Mesendoderm (in vitro differentiated cells): Measurements from ENCODE around the gene CASZ1.

Source experiments
- DNase-seq: peaks from one replicate; pipeline ENCODE4 v3.0.0; 2013
- H2AK5ac ChIP-seq: 2 replicates; pipeline ENCODE4 v1.6.1; 2013; ENCODE audit warnings: low read length, inconsistent platforms
- H2BK120ac ChIP-seq: 2 replicates; pipeline ENCODE4 v1.6.1; 2013; ENCODE audit warnings: low read depth, mild to moderate bottlenecking, low read length, moderate library complexity, mixed read lengths
- H2BK15ac ChIP-seq: replicated peaks from 2 replicates; pipeline ENCODE4 v1.6.1; 2013; ENCODE audit warnings: low read depth, mild to moderate bottlenecking, moderate library complexity
- H2BK5ac ChIP-seq: 2 replicates; pipeline ENCODE4 v1.6.1; 2013; ENCODE audit warnings: low read length, inconsistent platforms
- H3K18ac ChIP-seq: 2 replicates; pipeline ENCODE4 v1.6.1; 2013; ENCODE audit warnings: mild to moderate bottlenecking, low read length, mixed read lengths
- H3K23ac ChIP-seq: one replicate; pipeline ENCODE4 v1.6.1; 2013; ENCODE audit warnings: low read length
- H3K27ac ChIP-seq: 2 replicates; pipeline ENCODE4 v1.5.1; 2013; ENCODE audit warnings: low read depth, mild to moderate bottlenecking, inconsistent platforms, low read length, moderate library complexity
- H3K27me3 ChIP-seq: 2 replicates; pipeline ENCODE4 v1.6.1; 2013; ENCODE audit warnings: low read length, control low read depth, mild to moderate bottlenecking, inconsistent platforms; ENCODE audit not compliant: insufficient read depth, poor library complexity
- H3K36me3 ChIP-seq: 2 replicates; pipeline ENCODE4 v1.6.1; 2013; ENCODE audit warnings: low read length, inconsistent platforms; ENCODE audit not compliant: control insufficient read depth, insufficient read depth
- H3K4ac ChIP-seq: one replicate; pipeline ENCODE4 v1.6.1; 2013; ENCODE audit warnings: low read depth, mild to moderate bottlenecking, low read length, moderate library complexity
- H3K4me1 ChIP-seq: 2 replicates; pipeline ENCODE4 v1.6.1; 2013; ENCODE audit warnings: low read depth, low read length, inconsistent platforms; ENCODE audit not compliant: control insufficient read depth
- H3K4me2 ChIP-seq: 2 replicates; pipeline ENCODE4 v1.6.1; 2013; ENCODE audit warnings: low read length
- H3K4me3 ChIP-seq: 2 replicates; pipeline ENCODE4 v1.5.1; 2013; ENCODE audit warnings: mild to moderate bottlenecking, low read length
- H3K56ac ChIP-seq: one replicate; pipeline ENCODE4 v1.6.1; 2013; ENCODE audit warnings: low read length
- H3K79me1 ChIP-seq: 2 replicates; pipeline ENCODE4 v1.6.1; 2013; ENCODE audit warnings: low read length, inconsistent platforms
- H3K79me2 ChIP-seq: 2 replicates; pipeline ENCODE4 v1.6.1; 2013; ENCODE audit warnings: mild to moderate bottlenecking, low read length; ENCODE audit not compliant: control insufficient read depth, insufficient read depth
- H3K9ac ChIP-seq: 2 replicates; pipeline ENCODE4 v1.6.1; 2013; ENCODE audit warnings: low read length, inconsistent platforms
- H4K5ac ChIP-seq: one replicate; pipeline ENCODE4 v1.6.1; 2013; ENCODE audit warnings: low read length
- H4K8ac ChIP-seq: one replicate; pipeline ENCODE4 v1.6.1; 2013; ENCODE audit warnings: low read depth, mild to moderate bottlenecking, control low read depth, low read length, moderate library complexity
- WGBS: extraction: QIAGEN DNeasy Blood & Tissue Kit; methylation state at CpG from one replicate; pipeline ENCODE4 v1.1.7; 2013; ENCODE audit warnings: low lambda C conversion rate, missing lambda C conversion rate; ENCODE audit not compliant: insufficient coverage; ENCODE audit errors: extremely low coverage; 5-methylcytosine and 5-hydroxymethylcytosine counted together

CASZ1 gene

GRCh38 chr1:10610901-10611600, 185.4 kb downstream of the CASZ1 start:
- Histone ChIP-seq H2BK120ac (no peak overlapping the region), H3K4me2 (no peak overlapping the region), H3K23ac (no peak overlapping the region), H3K18ac (no peak overlapping the region), H3K79me2 (no peaks in the 10 kb centered on the region), H3K27ac (no peak overlapping the region), H3K4ac (no peak overlapping the region), H3K4me3 (no peak overlapping the region), H3K79me1 (no peaks in the 10 kb centered on the region), H3K27me3 (no peaks in the 10 kb centered on the region), H2BK5ac (no peak overlapping the region), H3K9ac (no peak overlapping the region), H3K36me3 (no peaks in the 10 kb centered on the region), H3K56ac (no peak overlapping the region), H3K4me1 (peaks cover 2% of the 10 kb centered on the region), H4K8ac (no peak overlapping the region), H4K5ac (no peak overlapping the region), H2BK15ac (no peak overlapping the region), H2AK5ac (no peak overlapping the region)
- no peak for DNase-seq
- no CpG with 5 or more reads among the region's 6 CpGs for WGBS

GRCh38 chr1:10608690-10609089, 187.8 kb downstream of the CASZ1 start:
- Histone ChIP-seq H3K4ac (no peak overlapping the region), H3K27me3 (no peaks in the 10 kb centered on the region), H3K27ac (no peak overlapping the region), H3K79me1 (no peaks in the 10 kb centered on the region), H3K56ac (no peak overlapping the region), H4K5ac (no peak overlapping the region), H4K8ac (no peak overlapping the region), H2BK120ac (no peak overlapping the region), H3K36me3 (no peaks in the 10 kb centered on the region), H3K79me2 (no peaks in the 10 kb centered on the region), H3K4me2 (no peak overlapping the region), H3K4me1 (no peaks in the 10 kb centered on the region), H3K9ac (no peak overlapping the region), H3K18ac (no peak overlapping the region), H2AK5ac (no peak overlapping the region), H2BK15ac (no peak overlapping the region), H2BK5ac (no peak overlapping the region), H3K23ac (no peak overlapping the region), H3K4me3 (no peak overlapping the region)
- WGBS: 100% methylated on average over 1 of the region's 2 CpGs
- no peak for DNase-seq

- H2BK120ac ChIP-seq: no peak overlapping the region
- no peak overlapping the region for H2AK5ac ChIP-seq
- H3K79me1 ChIP-seq: no peaks in the 10 kb centered on the region
- H4K5ac ChIP-seq: no peak overlapping the region
- H2BK5ac ChIP-seq: no peak overlapping the region
- no peak overlapping the region for H3K18ac ChIP-seq
- DNase-seq: no peak
- H3K4me2 ChIP-seq: no peak overlapping the region
- H3K9ac ChIP-seq: no peak overlapping the region
- H3K4me1 ChIP-seq: no peaks in the 10 kb centered on the region
- no peaks in the 10 kb centered on the region for H3K27me3 ChIP-seq
- H3K36me3 ChIP-seq: no peaks in the 10 kb centered on the region
- H3K23ac ChIP-seq: no peak overlapping the region
- H3K79me2 ChIP-seq: no peaks in the 10 kb centered on the region
- no peak overlapping the region for H2BK15ac ChIP-seq
- H3K56ac ChIP-seq: no peak overlapping the region
- no peak overlapping the region for H3K4me3 ChIP-seq
- H3K4ac ChIP-seq: no peak overlapping the region
- H4K8ac ChIP-seq: no peak overlapping the region
- no CpG with 5 or more reads among the region's 3 CpGs for WGBS
- H3K27ac ChIP-seq: no peak overlapping the region
Observed at GRCh38 chr1:10607228-10607627, 189.2 kb downstream of the CASZ1 start.

GRCh38 chr1:10606064-10606463, 190.4 kb downstream of the CASZ1 start:
- H3K4me3 ChIP-seq: no peak overlapping the region
- H3K79me1 ChIP-seq: no peaks in the 10 kb centered on the region
- no peak overlapping the region for H2AK5ac ChIP-seq
- no CpG with 5 or more reads among the region's 7 CpGs for WGBS
- no peaks in the 10 kb centered on the region for H3K4me1 ChIP-seq
- no peak for DNase-seq
- no peaks in the 10 kb centered on the region for H3K27me3 ChIP-seq
- H3K9ac ChIP-seq: no peak overlapping the region
- H3K18ac ChIP-seq: no peak overlapping the region
- no peaks in the 10 kb centered on the region for H3K36me3 ChIP-seq
- H4K5ac ChIP-seq: no peak overlapping the region
- no peak overlapping the region for H3K4me2 ChIP-seq
- H3K4ac ChIP-seq: no peak overlapping the region
- no peak overlapping the region for H4K8ac ChIP-seq
- no peak overlapping the region for H3K56ac ChIP-seq
- H3K23ac ChIP-seq: no peak overlapping the region
- H2BK120ac ChIP-seq: no peak overlapping the region
- H2BK5ac ChIP-seq: no peak overlapping the region
- H3K27ac ChIP-seq: no peak overlapping the region
- no peaks in the 10 kb centered on the region for H3K79me2 ChIP-seq
- no peak overlapping the region for H2BK15ac ChIP-seq

GRCh38 chr1:10604966-10605365, 191.5 kb downstream of the CASZ1 start:
- H3K4me3 ChIP-seq: no peak overlapping the region
- no peak overlapping the region for H3K23ac ChIP-seq
- no peak overlapping the region for H3K4ac ChIP-seq
- no peak overlapping the region for H3K56ac ChIP-seq
- H3K4me2 ChIP-seq: no peak overlapping the region
- H2BK5ac ChIP-seq: no peak overlapping the region
- no peaks in the 10 kb centered on the region for H3K79me2 ChIP-seq
- no peaks in the 10 kb centered on the region for H3K27me3 ChIP-seq
- no peaks in the 10 kb centered on the region for H3K79me1 ChIP-seq
- H2BK120ac ChIP-seq: no peak overlapping the region
- no peak overlapping the region for H4K5ac ChIP-seq
- no peaks in the 10 kb centered on the region for H3K4me1 ChIP-seq
- no CpG with 5 or more reads among the region's 7 CpGs for WGBS
- H2AK5ac ChIP-seq: no peak overlapping the region
- H3K18ac ChIP-seq: no peak overlapping the region
- H3K36me3 ChIP-seq: no peaks in the 10 kb centered on the region
- H2BK15ac ChIP-seq: no peak overlapping the region
- H3K27ac ChIP-seq: no peak overlapping the region
- no peak for DNase-seq
- no peak overlapping the region for H3K9ac ChIP-seq
- no peak overlapping the region for H4K8ac ChIP-seq

- no peak overlapping the region for H4K5ac ChIP-seq
- no peak overlapping the region for H2BK120ac ChIP-seq
- no peak for DNase-seq
- no peak overlapping the region for H3K9ac ChIP-seq
- no peak overlapping the region for H2BK15ac ChIP-seq
- H3K79me1 ChIP-seq: no peaks in the 10 kb centered on the region
- H2BK5ac ChIP-seq: no peak overlapping the region
- no peaks in the 10 kb centered on the region for H3K4me1 ChIP-seq
- H3K18ac ChIP-seq: no peak overlapping the region
- no peaks in the 10 kb centered on the region for H3K36me3 ChIP-seq
- H2AK5ac ChIP-seq: no peak overlapping the region
- WGBS: no CpG with 5 or more reads among the region's 3 CpGs
- no peaks in the 10 kb centered on the region for H3K27me3 ChIP-seq
- H3K79me2 ChIP-seq: no peaks in the 10 kb centered on the region
- H3K4me3 ChIP-seq: no peak overlapping the region
- H3K56ac ChIP-seq: no peak overlapping the region
- no peak overlapping the region for H3K27ac ChIP-seq
- H3K4ac ChIP-seq: no peak overlapping the region
- H3K23ac ChIP-seq: no peak overlapping the region
- H4K8ac ChIP-seq: no peak overlapping the region
- H3K4me2 ChIP-seq: no peak overlapping the region
Observed at GRCh38 chr1:10602936-10603335, 193.5 kb downstream of the CASZ1 start.
